Activated CD4-positive, CD25-positive, alpha-beta regulatory T cell (primary cell): ENCODE data around the gene SERPINA4.
"Not testable (repeated sequence)": the region's sequence is repeated elsewhere in the genome, so short reads cannot be mapped to it uniquely, and the experiment has no call there.

Experiments
- DNase-seq, 4 experiments: peaks; one replicate each; lab custom pipeline; 2025; lab: John Stamatoyannopoulos, UW

SERPINA4 gene

GRCh38 chr14:94592457-94592856 lies 31.2 kb downstream of the SERPINA4 start:
- no peak for DNase-seq

- DNase-seq = no peak
Measured at GRCh38 chr14:94593376-94593748, 32.1 kb downstream of the SERPINA4 start.

- DNase-seq = no peak
Measured at GRCh38 chr14:94593749-94594431, 32.6 kb downstream of the SERPINA4 start.

GRCh38 chr14:94594441-94594840 lies 33.2 kb downstream of the SERPINA4 start:
- DNase-seq = no peak

GRCh38 chr14:94595912-94596311 lies 34.7 kb downstream of the SERPINA4 start:
- DNase-seq = no peak

- no peak for DNase-seq
Measured at GRCh38 chr14:94596361-94596760, 35.1 kb downstream of the SERPINA4 start.

- no peak for DNase-seq
Measured at GRCh38 chr14:94597788-94598187, 36.5 kb downstream of the SERPINA4 start.

GRCh38 chr14:94598506-94598815 lies 37.2 kb downstream of the SERPINA4 start:
- no peak for DNase-seq

- no peak for DNase-seq
Measured at GRCh38 chr14:94598816-94599655, 37.8 kb downstream of the SERPINA4 start.

- DNase-seq = no peak
Measured at GRCh38 chr14:94599656-94600004, 38.4 kb downstream of the SERPINA4 start.

- DNase-seq = no peak
Measured at GRCh38 chr14:94600148-94600545, 38.9 kb downstream of the SERPINA4 start.

GRCh38 chr14:94601884-94602391 lies 40.7 kb downstream of the SERPINA4 start:
- DNase-seq = no peak

- no peak for DNase-seq
Measured at GRCh38 chr14:94602722-94603121, 41.5 kb downstream of the SERPINA4 start.

- DNase-seq = no peak
Measured at GRCh38 chr14:94605361-94605760, 44.1 kb downstream of the SERPINA4 start.

GRCh38 chr14:94608966-94609365 lies 47.7 kb downstream of the SERPINA4 start:
- DNase-seq = not testable (repeated sequence)

GRCh38 chr14:94611179-94611578 lies 49.9 kb downstream of the SERPINA4 start:
- no peak for DNase-seq

GRCh38 chr14:94612174-94612573 lies 50.9 kb downstream of the SERPINA4 start, which contains the start of gene SERPINA3:
Gene SERPINA3, plus strand, starts transcription at chr14:94612391. Its CDS starts 2,051 bp downstream, at chr14:94614442.
- DNase-seq = no peak

- DNase-seq = no peak
Measured at GRCh38 chr14:94612580-94613554, 51.6 kb downstream of the SERPINA4 start.

GRCh38 chr14:94613720-94614644 lies 52.7 kb downstream of the SERPINA4 start:
- no peak for DNase-seq

GRCh38 chr14:94614802-94615201 lies 53.6 kb downstream of the SERPINA4 start:
- no peak for DNase-seq

- DNase-seq = no peak
Measured at GRCh38 chr14:94615254-94615653, 54.0 kb downstream of the SERPINA4 start.
